ENCODE measurements around the gene SNX9. TPM values are rescaled to one million over a fixed set of nuclear protein-coding genes. Genes with fewer than 3 reads are reported as not detected.

The SNX9 gene

Small RNA genes within 50 kb of the gene (small RNA-seq; reads per million reads assigned to genes)
- gene HSPE1P26 (ENCODE audit: insufficient read depth) (not detected), gene RNU6-786P (ENCODE audit: insufficient read depth) (not detected)
